Measurements from ENCODE around the gene SOX9.

- TF ChIP-seq EZH2 (IDR thresholded peaks at IDR 0.05; ENCODE audit: low read depth, low read length, severe bottlenecking) (no peak), MAX (IDR thresholded peaks at IDR 0.05) (no peak), POLR2A (IDR thresholded peaks at IDR 0.05; ENCODE audit: control extremely low read depth in 1 of 2, low read depth in 2 of 2, low read length in 2 of 2) (no peak), EP300 (IDR thresholded peaks at IDR 0.05; ENCODE audit: borderline replicate concordance in 1 of 2, low read depth in 2 of 2, low read length in 2 of 2) (no peak), SIRT6 (IDR thresholded peaks at IDR 0.05; ENCODE audit: low read length) (no peak), FOSL1 (IDR thresholded peaks at IDR 0.05; ENCODE audit: insufficient read depth, low read depth, low read length) (no peak), ATF2 (IDR thresholded peaks at IDR 0.05; ENCODE audit: low read length) (no peak), ZNF274 (IDR thresholded peaks at IDR 0.05; ENCODE audit: borderline replicate concordance, extremely low read depth, low read length) (no peak)
- TF ChIP-seq, protein P1, sequence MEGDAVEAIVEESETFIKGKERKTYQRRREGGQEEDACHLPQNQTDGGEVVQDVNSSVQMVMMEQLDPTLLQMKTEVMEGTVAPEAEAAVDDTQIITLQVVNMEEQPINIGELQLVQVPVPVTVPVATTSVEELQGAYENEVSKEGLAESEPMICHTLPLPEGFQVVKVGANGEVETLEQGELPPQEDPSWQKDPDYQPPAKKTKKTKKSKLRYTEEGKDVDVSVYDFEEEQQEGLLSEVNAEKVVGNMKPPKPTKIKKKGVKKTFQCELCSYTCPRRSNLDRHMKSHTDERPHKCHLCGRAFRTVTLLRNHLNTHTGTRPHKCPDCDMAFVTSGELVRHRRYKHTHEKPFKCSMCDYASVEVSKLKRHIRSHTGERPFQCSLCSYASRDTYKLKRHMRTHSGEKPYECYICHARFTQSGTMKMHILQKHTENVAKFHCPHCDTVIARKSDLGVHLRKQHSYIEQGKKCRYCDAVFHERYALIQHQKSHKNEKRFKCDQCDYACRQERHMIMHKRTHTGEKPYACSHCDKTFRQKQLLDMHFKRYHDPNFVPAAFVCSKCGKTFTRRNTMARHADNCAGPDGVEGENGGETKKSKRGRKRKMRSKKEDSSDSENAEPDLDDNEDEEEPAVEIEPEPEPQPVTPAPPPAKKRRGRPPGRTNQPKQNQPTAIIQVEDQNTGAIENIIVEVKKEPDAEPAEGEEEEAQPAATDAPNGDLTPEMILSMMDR (IDR thresholded peaks at IDR 0.05; ENCODE audit: control extremely low read depth in 1 of 3, insufficient read depth in 1 of 3, low read depth in 1 of 3, low read length in 3 of 3), result no peak
These were observed 19.3 kb upstream of the SOX9 start for GRCh38 chr17:72101526-72101925.
